Measurements from ENCODE around the gene RASA3.

- no peak for TF ChIP-seq SUZ12 (IDR thresholded peaks at IDR 0.05; ENCODE audit: extremely low read depth, insufficient read depth, insufficient read length)
- no peak for TF ChIP-seq ZNF274 (IDR thresholded peaks at IDR 0.05; ENCODE audit: low read depth, low read length)
- no peak for TF ChIP-seq YY1 (IDR thresholded peaks at IDR 0.05; ENCODE audit: insufficient read depth, insufficient read length)
Observed at GRCh38 chr13:114018461-114019055, 113.9 kb downstream of the RASA3 start.

Data from NT2/D1 (cell line).